ENCODE data around the gene TCEA2.
"Not testable (repeated sequence)": the region's sequence is repeated elsewhere in the genome, so short reads cannot be mapped to it uniquely, and the experiment has no call there.

The TCEA2 gene

GRCh38 chr20:64076061-64076997, 13.3 kb downstream of the TCEA2 start:
- no peak overlapping the region for H3K4me3 ChIP-seq (ENCODE audit: low read depth, low read length)

DNA sequence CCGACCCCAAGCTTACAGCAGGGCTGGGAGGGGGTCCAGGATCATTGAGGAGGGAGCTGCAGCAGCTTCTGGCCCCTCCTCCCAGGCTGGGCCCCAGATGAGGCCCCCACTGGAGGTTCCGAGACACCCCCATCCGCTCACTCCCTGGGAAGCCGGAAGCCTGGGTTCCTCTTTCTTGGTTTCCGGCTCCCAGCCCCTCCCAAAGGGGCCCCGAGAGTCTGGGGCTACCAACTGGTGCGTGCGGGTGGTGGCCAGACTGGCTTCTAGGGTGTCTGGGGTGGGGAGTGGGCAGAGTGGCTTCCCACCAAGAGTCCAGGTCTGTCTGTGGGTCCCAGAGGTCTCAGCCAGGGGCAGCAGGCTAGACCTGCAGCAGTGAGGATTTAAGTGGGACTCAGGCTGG, 14.1 kb downstream of the TCEA2 start:
- H3K4me3 ChIP-seq (ENCODE audit: low read depth, low read length) = no peak overlapping the region

DNA sequence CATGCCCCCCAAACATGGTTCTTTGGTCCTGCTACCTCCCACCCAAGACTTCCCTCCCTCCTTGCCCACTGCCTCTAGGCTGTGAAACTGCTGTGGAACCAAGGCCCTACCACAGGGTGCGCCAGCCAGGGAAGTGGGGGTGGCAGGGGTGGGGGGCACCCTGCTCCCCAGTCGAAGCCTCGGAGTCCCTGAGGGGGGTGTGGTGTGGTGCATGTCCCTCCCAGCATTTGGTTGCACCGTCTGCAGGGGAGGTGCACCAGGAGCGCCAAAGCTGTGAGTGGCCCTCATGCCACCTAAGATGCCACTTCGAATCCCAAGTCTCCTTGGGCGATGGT, 14.5 kb downstream of the TCEA2 start:
- no peak overlapping the region for H3K4me3 ChIP-seq (ENCODE audit: low read depth, low read length)

DNA sequence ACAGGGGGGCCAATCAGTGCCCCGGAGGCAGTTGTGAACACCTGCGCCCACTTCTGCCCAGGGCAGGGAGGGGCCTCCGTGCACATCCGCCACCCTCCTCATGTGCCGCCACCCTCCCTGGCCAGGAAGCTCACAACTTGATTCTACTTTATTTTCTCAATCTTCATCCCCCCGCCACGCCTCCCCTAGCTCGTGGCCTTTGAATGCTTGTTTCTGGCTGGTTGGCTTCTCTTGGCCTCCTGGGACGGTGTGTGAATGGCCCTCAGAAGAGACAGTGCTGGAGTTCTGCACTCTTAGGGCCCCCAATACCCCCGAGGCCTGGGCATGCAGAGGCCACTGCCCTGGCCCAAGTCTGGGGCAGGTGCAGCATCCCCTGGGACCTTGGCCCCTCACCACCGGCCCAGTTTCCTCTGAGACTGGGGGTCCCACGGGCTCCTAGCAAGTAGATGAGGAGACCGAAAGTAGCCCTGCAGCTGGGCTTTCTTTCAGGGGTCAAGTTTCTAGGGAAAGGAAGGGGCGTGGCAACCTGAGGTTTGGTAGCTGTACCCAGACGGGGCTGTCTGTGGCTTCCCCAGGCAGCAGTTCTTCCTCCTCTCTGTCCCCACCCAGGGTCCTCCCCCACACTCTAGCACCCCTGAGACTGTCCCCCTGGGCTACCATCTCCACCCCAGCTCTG, 15.0 kb downstream of the TCEA2 start:
- no peak overlapping the region for H3K4me3 ChIP-seq (ENCODE audit: low read depth, low read length)

DNA sequence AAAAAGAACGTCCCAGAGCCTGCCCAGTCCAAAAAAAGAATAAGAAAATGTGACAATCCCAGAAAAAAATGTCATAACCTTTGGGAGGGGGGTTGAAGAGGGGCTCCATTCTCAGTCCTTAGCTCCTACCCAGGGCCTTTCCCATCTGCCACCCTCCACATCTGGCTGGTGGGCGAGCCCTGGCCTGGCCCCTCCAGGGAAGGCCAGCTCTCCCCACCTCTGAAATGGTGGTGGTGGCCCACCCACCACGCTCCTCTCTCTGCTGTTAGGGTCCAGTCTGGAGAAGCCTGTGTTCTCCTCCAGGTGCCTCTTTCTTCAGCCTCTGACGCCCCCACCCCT, 15.9 kb downstream of the TCEA2 start:
- H3K4me3 ChIP-seq (ENCODE audit: low read depth, low read length) = peak overlapping the region; percentile 56

DNA sequence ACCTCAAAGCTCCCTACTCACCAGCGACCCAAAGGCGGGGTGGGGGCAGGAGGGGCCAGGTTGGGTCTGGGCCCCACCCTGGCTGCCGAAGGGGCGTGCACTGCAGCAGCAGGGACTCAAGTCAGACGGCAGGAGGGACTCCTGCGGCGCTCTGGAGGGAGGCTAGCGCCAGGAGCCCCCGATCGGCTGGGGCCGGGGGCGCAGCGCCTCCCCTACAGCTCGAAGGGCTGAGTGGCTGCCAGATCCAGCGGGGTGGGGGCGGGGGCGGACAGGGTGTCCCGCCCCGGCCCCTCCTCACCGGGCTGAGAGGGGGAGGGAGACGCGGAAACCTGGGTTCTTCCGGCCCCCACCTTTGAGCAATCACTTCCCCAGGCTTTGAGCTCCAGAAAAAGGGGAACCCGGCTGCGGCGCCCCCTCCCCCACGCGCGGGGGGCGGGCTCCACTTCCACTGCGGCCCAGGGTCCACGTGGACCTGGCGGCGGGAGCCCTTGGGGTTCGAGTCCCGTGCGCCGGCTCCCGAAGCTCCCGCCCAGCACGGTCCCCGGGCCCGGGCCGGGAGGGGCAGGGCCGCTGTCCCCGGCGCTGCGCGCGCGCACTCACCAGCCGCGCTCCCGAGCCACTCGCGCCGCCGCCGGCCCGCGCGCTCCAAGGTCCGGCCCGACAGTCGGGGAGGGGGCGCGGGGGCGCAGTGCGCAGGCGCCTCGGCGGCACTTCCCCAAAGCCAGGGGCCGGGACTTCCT, 16.4 kb downstream of the TCEA2 start, which contains the start of gene RGS19:
RGS19 (minus strand) TSS at position 246 of the 740 bp plus-strand sequence. CDS start 2,632 bp downstream, outside the sequence.
- H3K4me3 ChIP-seq (ENCODE audit: low read depth, low read length) = peak within 1 kb of the TSS; percentile 56

GRCh38 chr20:64080013-64080812, 17.2 kb downstream of the TCEA2 start, which contains the start of gene OPRL1:
Gene OPRL1 (plus strand): TSS chr20:64080082. CDS start chr20:64092721, 12,639 bp downstream.
- H3K4me3 ChIP-seq (ENCODE audit: low read depth, low read length) = peak within 1 kb of the TSS; percentile 56

DNA sequence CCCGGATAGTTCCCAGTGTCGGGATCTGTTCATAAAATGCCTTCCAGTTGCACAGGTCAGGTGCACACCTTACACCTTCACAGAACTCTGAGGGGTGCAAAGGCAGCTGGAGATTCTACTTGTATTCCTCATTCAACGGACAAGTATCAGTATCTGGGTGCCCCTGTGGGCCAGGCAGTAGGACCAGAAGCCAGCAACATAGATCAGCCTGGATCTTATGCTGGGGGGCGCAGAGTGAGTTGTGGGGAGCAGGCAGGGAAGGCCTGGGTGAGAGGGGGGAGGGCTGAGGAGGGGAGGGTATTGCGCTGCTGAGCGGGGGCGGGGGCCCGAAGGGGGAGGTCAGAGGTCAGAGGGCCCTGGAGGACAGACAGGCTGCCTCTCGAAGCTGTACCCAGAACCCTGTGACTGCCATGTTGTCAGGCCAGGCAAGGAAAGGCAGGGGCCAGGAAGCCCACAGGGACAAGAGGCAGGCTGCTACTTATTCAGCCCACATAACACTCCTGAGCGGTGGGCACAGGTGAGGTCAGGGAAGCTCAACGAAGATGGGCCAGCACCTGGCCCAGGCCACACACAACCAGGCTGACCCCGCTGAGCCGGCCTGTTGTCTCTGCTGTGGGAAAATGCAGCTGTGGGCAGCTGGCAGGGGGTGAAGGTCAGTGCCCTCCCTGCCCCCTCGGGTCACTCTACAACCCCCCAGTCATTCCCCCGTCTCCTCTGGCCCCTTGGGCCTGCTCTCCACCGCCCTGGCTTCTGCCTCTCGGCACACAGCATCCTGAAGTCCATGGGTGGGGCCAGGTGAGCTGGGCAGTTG, 18.0 kb downstream of the TCEA2 start:
- H3K4me3 ChIP-seq (ENCODE audit: low read depth, low read length) = no peak overlapping the region

GRCh38 chr20:64081624-64081964, 18.6 kb downstream of the TCEA2 start:
- H3K4me3 ChIP-seq (ENCODE audit: low read depth, low read length) = no peak overlapping the region

DNA sequence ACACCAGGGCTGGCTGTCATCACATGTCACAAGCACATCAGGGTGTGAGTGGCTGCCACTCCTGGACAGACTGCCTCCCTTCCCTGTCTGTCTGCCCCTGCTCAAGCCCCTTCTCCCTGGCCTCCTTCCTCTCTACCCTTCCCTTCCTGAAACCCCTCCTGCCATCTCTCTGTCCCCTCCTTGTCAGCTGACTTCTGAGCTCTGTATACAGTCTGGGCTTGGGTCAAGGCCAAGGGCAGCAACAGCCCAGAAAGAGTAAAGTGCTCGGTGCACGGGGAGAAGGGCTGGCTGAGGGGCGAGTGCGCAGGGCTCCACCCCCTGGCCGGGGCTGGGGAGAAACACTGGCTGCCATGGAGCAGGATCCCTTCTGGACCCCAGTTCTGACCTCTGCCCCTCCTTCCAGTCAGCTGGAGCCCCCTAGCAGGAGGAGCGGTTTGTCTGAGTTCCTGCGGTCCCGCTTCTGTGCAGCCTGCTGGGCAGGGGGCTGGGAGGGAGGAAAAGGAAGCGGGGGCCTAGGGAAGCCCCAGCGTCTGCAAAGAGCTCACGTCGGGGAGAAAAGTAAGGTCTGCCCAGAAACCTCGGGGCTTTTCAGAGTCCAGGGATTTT, 19.2 kb downstream of the TCEA2 start:
- H3K4me3 ChIP-seq (ENCODE audit: low read depth, low read length) = no peak overlapping the region

- peak overlapping the region; percentile 13 for H3K4me3 ChIP-seq (ENCODE audit: low read depth, low read length)
Measured at GRCh38 chr20:64082820-64083377, 19.9 kb downstream of the TCEA2 start.

DNA sequence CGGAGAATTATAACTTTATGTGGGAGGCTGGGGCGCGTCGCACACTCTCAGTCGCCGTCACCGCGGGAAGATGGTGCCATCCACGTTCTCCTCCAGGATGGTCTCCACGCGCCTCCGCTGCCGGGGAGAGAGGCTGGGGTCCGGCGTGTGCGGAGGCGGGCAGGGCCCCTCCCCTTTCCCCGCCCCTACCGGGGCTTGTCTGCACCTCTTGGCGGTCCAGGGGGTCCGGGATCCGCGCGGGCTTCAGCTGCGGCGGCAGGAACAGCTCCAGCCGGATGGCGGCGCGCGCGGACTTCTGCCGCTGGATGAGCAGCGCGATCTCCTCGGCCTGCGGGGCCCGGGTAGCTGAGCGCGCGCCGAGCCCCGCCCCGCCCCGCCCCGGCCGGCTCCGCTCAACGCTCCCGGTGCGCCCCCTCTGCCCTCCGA, 20.4 kb downstream of the TCEA2 start:
- peak overlapping the region; percentile 53 for H3K4me3 ChIP-seq (ENCODE audit: low read depth, low read length)

DNA sequence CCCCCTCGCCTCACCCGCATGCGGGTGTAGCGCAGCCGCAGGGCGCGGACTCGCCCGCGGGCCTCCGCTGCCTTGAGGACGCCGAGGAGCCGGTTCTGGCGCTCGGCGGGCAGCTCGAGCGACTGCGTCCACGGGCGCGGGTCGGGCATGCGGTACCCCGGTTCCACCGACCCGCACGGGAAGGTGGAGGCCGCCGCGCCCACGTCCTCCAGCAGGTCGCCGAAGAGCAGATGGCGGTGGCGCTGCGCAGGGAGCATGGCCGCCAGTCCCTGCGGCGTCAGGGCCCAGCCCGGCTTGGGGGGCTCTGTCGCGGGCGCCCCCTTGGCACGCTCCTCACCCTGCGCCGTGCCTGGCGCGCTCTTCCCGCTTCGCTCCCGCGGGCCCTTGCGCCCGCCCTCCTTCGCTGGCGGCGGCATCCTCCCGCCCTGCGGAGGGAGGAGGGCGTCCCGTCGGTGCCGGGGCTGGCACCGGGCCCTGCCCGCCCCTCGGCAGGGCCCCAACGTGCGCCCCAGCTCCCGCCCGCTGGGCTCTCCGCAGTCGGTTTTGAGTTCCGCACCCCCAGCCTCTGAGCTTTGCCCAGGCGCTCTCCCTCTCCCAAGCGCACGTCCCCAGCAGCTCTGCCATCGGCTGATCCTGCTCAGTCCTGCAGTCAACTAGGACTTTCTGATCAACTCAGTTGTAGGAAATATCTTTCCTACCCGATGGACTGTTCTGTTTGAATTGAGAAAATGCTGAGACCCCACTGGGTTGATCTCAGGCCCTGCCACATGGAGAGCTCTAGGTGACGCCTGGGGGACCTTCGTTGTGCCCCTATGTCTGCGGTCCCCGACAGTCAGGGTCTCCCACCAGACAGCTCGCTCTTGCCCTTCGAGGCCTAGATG, 21.0 kb downstream of the TCEA2 start, which contains the start of gene LKAAEAR1:
LKAAEAR1 (minus strand) TSS at position 595 of the 881 bp plus-strand sequence; CDS start at position 416, 179 bp downstream.
- H3K4me3 ChIP-seq (ENCODE audit: low read depth, low read length) = peak within 1 kb of the TSS; percentile 53

DNA sequence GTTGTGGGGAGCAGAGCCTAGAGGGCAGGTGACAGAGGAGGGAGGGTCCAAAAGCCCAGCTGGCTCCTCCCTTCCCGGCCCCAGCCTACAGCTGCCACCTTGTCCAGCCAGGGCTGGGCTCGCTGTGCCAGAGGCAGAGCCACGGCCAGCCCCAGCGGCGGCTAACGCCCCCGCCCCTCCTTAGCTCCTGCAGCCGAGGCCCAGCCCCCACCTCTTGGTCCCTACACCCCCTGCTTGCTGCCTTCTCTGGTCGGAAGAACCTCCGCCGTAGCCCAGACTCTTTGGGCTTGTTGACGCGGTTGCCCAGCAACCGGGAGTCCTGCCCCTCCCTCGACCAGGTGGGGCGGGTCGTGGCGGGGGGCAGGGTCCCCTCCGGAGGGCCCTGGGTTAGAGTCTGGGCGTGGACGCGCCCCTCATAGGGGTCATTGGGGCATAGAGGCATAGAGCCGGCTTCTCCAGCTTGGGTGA, 21.7 kb downstream of the TCEA2 start:
- no peak overlapping the region for H3K4me3 ChIP-seq (ENCODE audit: low read depth, low read length)

DNA sequence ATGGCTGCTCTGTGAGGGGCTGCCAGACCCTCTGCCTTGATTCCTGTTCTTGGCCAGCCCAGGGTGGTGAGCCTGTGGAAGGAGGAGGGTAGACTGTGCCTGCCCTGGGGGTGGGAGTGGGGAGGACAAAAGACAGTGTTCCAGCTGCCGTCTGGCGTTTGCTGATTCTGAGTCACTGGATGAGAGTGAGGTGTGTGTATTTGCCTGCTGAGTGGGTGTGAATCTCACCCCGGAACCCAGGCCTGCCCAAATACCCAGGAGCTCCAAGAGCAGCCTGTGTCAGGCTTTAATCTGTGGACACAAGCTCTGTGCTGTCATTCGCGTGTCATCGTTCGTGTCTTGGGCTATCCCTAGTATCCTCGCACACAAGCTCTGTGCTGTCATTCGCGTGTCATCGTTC, 23.8 kb downstream of the TCEA2 start:
- no peak overlapping the region for H3K4me3 ChIP-seq (ENCODE audit: low read depth, low read length)

- not testable (repeated sequence) for H3K4me3 ChIP-seq (ENCODE audit: low read depth, low read length)
Measured at GRCh38 chr20:64087226-64087825, 24.3 kb downstream of the TCEA2 start.

GRCh38 chr20:64088586-64088985, 25.6 kb downstream of the TCEA2 start:
- not testable (repeated sequence) for H3K4me3 ChIP-seq (ENCODE audit: low read depth, low read length)
